PC-9 (cell line): ENCODE results near the gene FICD. TPM values are rescaled to one million over a fixed set of nuclear protein-coding genes. Genes with fewer than 3 reads are reported as not detected.
A peak's percentile ranks its signal among the peaks of the same experiment; 100 is the strongest.

Experiments used
- BruUV-seq: library from RNA; stranded (reverse); fragments of 400-500 nt; replicated peaks from 2 replicates; lab custom pipeline; 2021; lab: Mats Ljungman, UMichigan
- CTCF ChIA-PET: fragments of 300-600 bp; sonication (Branson Sonifier 250); formaldehyde crosslinking; loops from one replicate; lab custom pipeline; 2022; ENCODE audit warnings: antibody characterized with exemption; lab: Charles Lee
- POLR2A ChIA-PET: fragments of 300-600 bp; sonication (Branson Sonifier 250); formaldehyde crosslinking; loops from one replicate; lab custom pipeline; 2022; ENCODE audit warnings: antibody characterized with exemption; ENCODE audit not compliant: unreplicated experiment; lab: Charles Lee
- DNase-seq, 2 experiments: peaks; one replicate each; pipeline versions ENCODE4 v3.0.0 to v3.0.0-alpha.2; 2015 to 2022; ENCODE audit warnings: mixed read lengths in 1 of 2
- H2AFZ ChIP-seq: fragments of 200-600 bp; sonication (generic); 2 replicates; pipeline ENCODE4 v1.8.1; 2017; ENCODE audit warnings: antibody characterized with exemption
- H3F3A ChIP-seq: fragments of 200-600 bp; sonication (generic); 2 replicates; pipeline ENCODE4 v1.8.1; 2017; ENCODE audit warnings: antibody characterized with exemption, mild to moderate bottlenecking, low read depth; ENCODE audit not compliant: insufficient read depth
- H3K27ac ChIP-seq: fragments of 200-600 bp; sonication (generic); 2 replicates; pipeline ENCODE4 v1.6.1; 2016; ENCODE audit warnings: mixed run types
- H3K27me3 ChIP-seq: fragments of 200-600 bp; sonication (generic); 2 replicates; pipeline ENCODE4 v1.6.1; 2016; ENCODE audit warnings: low read depth, mixed run types; ENCODE audit not compliant: insufficient read depth
- H3K36me3 ChIP-seq: fragments of 200-600 bp; sonication (generic); 2 replicates; pipeline ENCODE4 v1.6.1; 2016; ENCODE audit warnings: low read depth, mixed run types
- H3K4me1 ChIP-seq: fragments of 200-600 bp; sonication (generic); replicated peaks from 2 replicates; pipeline ENCODE4 v1.6.1; 2016; ENCODE audit warnings: mixed run types; ENCODE audit not compliant: insufficient read depth
- H3K4me2 ChIP-seq: fragments of 200-600 bp; sonication (generic); 2 replicates; pipeline ENCODE4 v1.6.1; 2017; ENCODE audit warnings: mixed run types
- H3K4me3 ChIP-seq: fragments of 200-600 bp; sonication (generic); 2 replicates; pipeline ENCODE4 v1.6.1; 2016; ENCODE audit warnings: mixed run types
- H3K79me2 ChIP-seq: fragments of 200-600 bp; sonication (generic); 2 replicates; pipeline ENCODE4 v1.6.1; 2017; ENCODE audit warnings: low read depth, mixed run types
- H3K9me2 ChIP-seq: fragments of 200-600 bp; sonication (generic); 2 replicates; pipeline ENCODE4 v1.8.1; 2017; ENCODE audit warnings: mild to moderate bottlenecking; ENCODE audit not compliant: insufficient read depth
- H3K9me3 ChIP-seq: fragments of 200-600 bp; sonication (generic); 2 replicates; pipeline ENCODE4 v1.8.1; 2016; ENCODE audit warnings: low read depth; ENCODE audit not compliant: insufficient read depth
- H4K20me1 ChIP-seq: fragments of 200-600 bp; sonication (generic); 2 replicates; pipeline ENCODE4 v1.8.1; 2017; ENCODE audit not compliant: insufficient read depth
- CTCF ChIP-seq: fragments of 200-600 bp; sonication (generic); conservative IDR thresholded peaks from 2 replicates; pipeline ENCODE4 v1.6.1; 2017; ENCODE audit warnings: mixed run types, antibody characterized with exemption, mild to moderate bottlenecking, moderate library complexity
- EZH2 ChIP-seq: fragments of 200-600 bp; sonication (generic); IDR thresholded peaks from 2 replicates; pipeline ENCODE4 v1.8.0; 2017; ENCODE audit warnings: antibody characterized with exemption, low read depth
- intact Hi-C: fragments of 100-400 bp; cut with micrococcal nuclease; formaldehyde crosslinking; loops from one replicate; pipeline ENCODE4 v1.10.0; 2022; ENCODE audit not compliant: unreplicated experiment
- total RNA-seq: library from RNA; stranded (reverse); gene quantifications from 2 replicates; pipeline ENCODE4 v1.2.3, GENCODE V29; 2021

The FICD gene
- total RNA-seq, 1 experiment from 2014 or later: 1.9 TPM

GRCh38 chr12:108566452-108566851 is 51.4 kb downstream of the FICD start:
- H3F3A ChIP-seq: peaks cover 27% of the 10 kb centered on the region
- H3K27me3 ChIP-seq: no peaks in the 10 kb centered on the region
- peaks cover 5% of the 10 kb centered on the region for H4K20me1 ChIP-seq
- peak overlapping the region; percentile 1; the same call in 1 of the 2 replicates for H3K4me2 ChIP-seq
- H3K27ac ChIP-seq: 0 out of 2 replicates have a peak overlapping the region, but pooled peaks have one; percentile 39
- no peaks in the 10 kb centered on the region for H3K9me2 ChIP-seq
- BruUV-seq: no TSS peak
- H3K9me3 ChIP-seq: no peaks in the 10 kb centered on the region
- TF ChIP-seq CTCF (no peak), EZH2 (no peak)
- peaks cover 31% of the 10 kb centered on the region for H3K36me3 ChIP-seq
- ChIA-PET CTCF (interaction anchor here (0.5 kb wide), 1 partner anchor 68 kb away, joined by 5 read pairs; no protein-coding TSS in a partner anchor), POLR2A (no interaction called here)
- peaks cover 18% of the 10 kb centered on the region for H3K4me1 ChIP-seq
- no peak overlapping the region for H2AFZ ChIP-seq
- intact Hi-C loops: loop anchor here (10.0 kb wide), 1 partner anchor 98 kb away; no protein-coding TSS in a partner anchor
- no peak for DNase-seq
- H3K79me2 ChIP-seq: peaks cover 21% of the 10 kb centered on the region
- H3K4me3 ChIP-seq: no peak overlapping the region

GRCh38 chr12:108567406-108568337 is 52.6 kb downstream of the FICD start:
- BruUV-seq: no TSS peak

More at GRCh38 chr12:108567406-108568337, 52.6 kb downstream of the FICD start:
- Histone ChIP-seq H2AFZ (no peak overlapping the region), H3F3A (peaks cover 19% of the 10 kb centered on the region), H3K4me1 (peaks cover 18% of the 10 kb centered on the region), H3K4me2 (no peak overlapping the region), H3K27me3 (no peaks in the 10 kb centered on the region), H3K4me3 (no peak overlapping the region), H3K79me2 (peaks cover 16% of the 10 kb centered on the region), H3K27ac (no peak overlapping the region), H3K9me3 (no peaks in the 10 kb centered on the region), H3K9me2 (no peaks in the 10 kb centered on the region), H3K36me3 (peaks cover 31% of the 10 kb centered on the region), H4K20me1 (peaks cover 5% of the 10 kb centered on the region)
- intact Hi-C loops: loop anchor here (10.0 kb wide), 1 partner anchor 97 kb away; no protein-coding TSS in a partner anchor
- TF ChIP-seq EZH2 (no peak), CTCF (no peak)
- ChIA-PET CTCF (interaction anchor here (0.5 kb wide), 1 partner anchor 11 kb away, joined by 6 read pairs; no protein-coding TSS in a partner anchor), POLR2A (no interaction called here)
- DNase-seq: no peak
